Ectodermal cell (in vitro differentiated cells): ENCODE data around the gene ASTN2.

ENCODE experiments used
- H3K27ac ChIP-seq: 2 replicates; pipeline ENCODE4 v1.7.0; 2013; ENCODE audit warnings: mild to moderate bottlenecking, low read depth, low read length; ENCODE audit not compliant: insufficient read depth, poor library complexity, severe bottlenecking
- H3K27me3 ChIP-seq: 2 replicates; pipeline ENCODE4 v1.7.0; 2013; ENCODE audit warnings: mild to moderate bottlenecking, low read length; ENCODE audit not compliant: insufficient read depth, control insufficient read depth, poor library complexity, severe bottlenecking
- H3K36me3 ChIP-seq: one replicate; pipeline ENCODE4 v1.7.0; 2013; ENCODE audit warnings: low read length; ENCODE audit not compliant: control insufficient read depth, insufficient read depth
- H3K4me1 ChIP-seq: one replicate; pipeline ENCODE4 v1.7.0; 2013; ENCODE audit warnings: low read length; ENCODE audit not compliant: control insufficient read depth, insufficient read depth
- H3K4me3 ChIP-seq: 2 replicates; pipeline ENCODE4 v1.7.0; 2013; ENCODE audit warnings: low read depth, low read length, control low read depth; ENCODE audit not compliant: insufficient read depth
- H3K9me3 ChIP-seq: 2 replicates; pipeline ENCODE4 v1.7.0; 2013; ENCODE audit warnings: mild to moderate bottlenecking, low read length, moderate library complexity; ENCODE audit not compliant: control insufficient read depth
- WGBS, 2 experiments: methylation state at CpG; one replicate each; pipeline ENCODE4 v1.1.7; 2013; ENCODE audit warnings: missing lambda C conversion rate in 2 of 2; 5-methylcytosine and 5-hydroxymethylcytosine counted together

ASTN2 gene

DNA sequence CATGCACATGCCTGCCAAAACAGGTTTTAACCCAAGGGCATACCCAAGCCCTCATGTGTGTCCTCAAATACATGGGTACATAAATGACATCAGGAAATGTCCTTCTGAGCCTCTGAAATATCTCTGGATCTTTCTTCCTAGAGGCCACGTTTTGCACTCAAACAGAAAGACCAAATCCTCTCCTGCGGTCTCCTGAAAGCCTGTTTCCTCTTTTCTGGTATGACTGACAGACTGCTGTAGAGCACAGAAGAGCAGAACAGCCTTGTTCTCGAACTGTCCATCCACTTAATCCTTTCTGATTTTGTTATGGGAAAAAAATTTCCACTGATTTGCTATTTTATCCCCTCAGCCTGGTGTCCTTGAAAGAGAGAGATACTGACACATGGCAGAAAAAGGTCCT is 107.2 kb downstream of the ASTN2 start:
- Histone ChIP-seq H3K27me3 (no peaks in the 10 kb centered on the region), H3K4me3 (no peak overlapping the region), H3K36me3 (no peaks in the 10 kb centered on the region), H3K9me3 (no peaks in the 10 kb centered on the region), H3K27ac (no peak overlapping the region), H3K4me1 (no peaks in the 10 kb centered on the region)
- 86 to 87% methylated on average over 3 of the region's 3 CpGs for WGBS, 2 experiments

DNA sequence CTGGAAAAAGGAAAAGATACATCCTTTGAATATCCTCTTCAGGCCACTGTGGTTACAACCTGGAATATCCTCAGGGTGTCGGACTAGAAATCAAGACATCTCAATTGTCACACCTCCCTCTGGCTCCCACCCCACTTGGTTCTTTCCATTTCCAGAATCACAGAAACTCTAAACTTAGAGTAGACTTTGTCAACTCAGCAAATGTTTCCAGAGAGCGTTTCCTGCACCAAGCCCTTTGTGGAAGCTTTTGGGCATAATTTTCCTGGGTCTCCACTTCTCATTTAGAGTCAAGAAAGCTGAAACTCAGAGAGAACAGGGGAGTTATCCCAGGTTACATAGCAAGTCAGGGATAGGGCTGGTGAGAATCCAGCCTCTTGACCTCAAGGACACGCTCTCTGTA is 108.8 kb downstream of the ASTN2 start:
- Histone ChIP-seq H3K27ac (no peak overlapping the region), H3K36me3 (no peaks in the 10 kb centered on the region), H3K27me3 (no peaks in the 10 kb centered on the region), H3K4me3 (no peak overlapping the region), H3K4me1 (no peaks in the 10 kb centered on the region), H3K9me3 (no peaks in the 10 kb centered on the region)
- WGBS, 2 experiments = 94 to 95% methylated on average over 3 of the region's 3 CpGs

DNA sequence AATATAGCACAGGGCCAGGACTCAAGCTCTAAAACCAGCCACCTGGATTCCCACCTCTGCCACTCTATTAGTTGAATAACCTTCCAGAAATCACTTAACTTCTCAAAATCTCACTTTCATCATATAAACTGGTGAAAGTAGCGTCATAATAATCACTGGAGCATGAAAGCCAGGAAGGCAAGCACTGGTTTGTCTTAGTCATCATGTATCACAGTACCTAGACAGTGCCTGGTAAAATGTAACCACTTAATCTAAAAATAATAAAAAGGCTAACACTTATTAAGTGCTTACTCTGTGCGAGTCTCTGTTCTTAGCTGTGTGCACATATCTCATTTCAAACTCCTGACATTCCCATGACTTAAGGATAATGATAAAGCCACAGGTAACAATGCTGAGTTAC is 109.4 kb downstream of the ASTN2 start:
- Histone ChIP-seq H3K27me3 (no peaks in the 10 kb centered on the region), H3K4me1 (no peaks in the 10 kb centered on the region), H3K27ac (no peak overlapping the region), H3K36me3 (no peaks in the 10 kb centered on the region), H3K4me3 (no peak overlapping the region), H3K9me3 (no peaks in the 10 kb centered on the region)
- 92 to 96% methylated on average over 2 of the region's 2 CpGs for WGBS, 2 experiments

DNA sequence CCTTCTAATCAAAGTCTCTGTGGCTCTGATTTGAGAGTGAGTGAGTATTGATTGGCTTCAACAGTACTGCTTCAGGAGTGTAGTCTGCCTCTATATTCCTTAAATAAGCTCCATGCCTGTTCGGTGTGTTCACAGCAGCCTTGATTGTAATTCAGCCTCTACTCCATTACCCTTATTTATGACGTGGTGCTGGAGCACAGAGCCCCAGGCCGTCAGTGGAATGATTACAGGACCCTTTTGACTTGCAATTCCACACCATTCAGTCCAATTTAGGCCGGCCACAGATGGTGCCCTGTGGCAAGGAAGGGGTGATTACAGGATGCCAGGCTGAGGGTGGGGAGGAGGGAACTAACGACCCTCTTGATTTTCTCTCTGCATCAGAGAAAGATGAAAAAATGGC is 110.3 kb downstream of the ASTN2 start:
- H3K4me1 ChIP-seq = no peaks in the 10 kb centered on the region
- H3K36me3 ChIP-seq = no peaks in the 10 kb centered on the region
- 88 to 89% methylated on average over 5 of the region's 5 CpGs for WGBS, 2 experiments
- no peak overlapping the region for H3K27ac ChIP-seq
- no peaks in the 10 kb centered on the region for H3K9me3 ChIP-seq
- H3K27me3 ChIP-seq = no peaks in the 10 kb centered on the region
- no peak overlapping the region for H3K4me3 ChIP-seq

DNA sequence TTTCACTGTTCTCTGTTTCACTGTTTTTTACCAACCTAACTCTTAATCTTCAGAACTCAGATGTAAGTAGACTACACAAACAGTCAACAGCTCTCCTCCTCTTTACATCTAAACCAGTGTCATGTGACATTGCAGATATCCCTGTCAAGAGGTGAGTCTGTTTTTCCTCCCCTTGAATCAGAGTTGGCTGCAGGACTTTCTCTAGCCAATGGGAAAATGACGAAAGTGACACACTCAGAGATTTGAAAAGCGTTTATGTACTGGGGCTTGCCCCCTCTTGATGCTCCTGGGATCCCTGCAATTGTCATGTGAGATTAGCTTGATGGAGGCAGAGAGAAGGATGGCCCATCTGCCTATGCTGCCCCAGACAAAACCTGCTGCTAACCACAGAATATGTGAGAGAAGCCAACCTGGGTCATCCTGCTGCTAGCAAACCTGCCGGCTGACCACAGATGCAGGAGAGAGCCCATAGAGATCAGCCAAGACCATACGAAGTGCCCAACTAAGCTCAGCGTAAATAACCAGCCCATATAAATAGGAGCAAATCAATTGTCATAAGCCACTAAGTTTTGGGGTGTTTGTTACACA is 111.1 kb downstream of the ASTN2 start:
- Histone ChIP-seq H3K4me3 (no peak overlapping the region), H3K27ac (no peak overlapping the region), H3K9me3 (no peaks in the 10 kb centered on the region), H3K4me1 (no peaks in the 10 kb centered on the region), H3K27me3 (no peaks in the 10 kb centered on the region), H3K36me3 (no peaks in the 10 kb centered on the region)
- WGBS, 2 experiments = 89 to 92% methylated on average over 5 of the region's 5 CpGs

DNA sequence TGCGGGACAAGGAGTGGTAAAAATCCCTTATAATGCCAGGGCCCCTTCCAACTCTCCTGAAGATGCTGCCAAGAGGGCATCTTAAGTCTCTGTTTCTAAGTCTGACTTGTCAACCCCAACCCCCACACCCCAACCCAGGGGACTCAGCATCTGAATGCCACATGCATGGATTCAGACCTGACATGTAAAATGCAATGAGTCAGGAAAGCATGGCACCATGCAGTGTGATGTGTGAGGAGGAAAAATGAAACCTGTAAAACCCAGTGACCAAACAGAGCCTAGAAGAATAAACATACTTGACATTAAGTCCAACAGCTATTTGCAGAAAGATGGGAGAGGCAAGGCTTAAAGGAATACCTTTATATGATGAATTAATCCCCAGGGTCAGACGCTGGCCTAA is 112.4 kb downstream of the ASTN2 start:
- H3K27me3 ChIP-seq = no peaks in the 10 kb centered on the region
- H3K4me1 ChIP-seq = no peaks in the 10 kb centered on the region
- 91 to 95% methylated on average over 2 of the region's 2 CpGs for WGBS, 2 experiments
- H3K4me3 ChIP-seq = no peak overlapping the region
- no peaks in the 10 kb centered on the region for H3K36me3 ChIP-seq
- H3K9me3 ChIP-seq = no peaks in the 10 kb centered on the region
- no peak overlapping the region for H3K27ac ChIP-seq

DNA sequence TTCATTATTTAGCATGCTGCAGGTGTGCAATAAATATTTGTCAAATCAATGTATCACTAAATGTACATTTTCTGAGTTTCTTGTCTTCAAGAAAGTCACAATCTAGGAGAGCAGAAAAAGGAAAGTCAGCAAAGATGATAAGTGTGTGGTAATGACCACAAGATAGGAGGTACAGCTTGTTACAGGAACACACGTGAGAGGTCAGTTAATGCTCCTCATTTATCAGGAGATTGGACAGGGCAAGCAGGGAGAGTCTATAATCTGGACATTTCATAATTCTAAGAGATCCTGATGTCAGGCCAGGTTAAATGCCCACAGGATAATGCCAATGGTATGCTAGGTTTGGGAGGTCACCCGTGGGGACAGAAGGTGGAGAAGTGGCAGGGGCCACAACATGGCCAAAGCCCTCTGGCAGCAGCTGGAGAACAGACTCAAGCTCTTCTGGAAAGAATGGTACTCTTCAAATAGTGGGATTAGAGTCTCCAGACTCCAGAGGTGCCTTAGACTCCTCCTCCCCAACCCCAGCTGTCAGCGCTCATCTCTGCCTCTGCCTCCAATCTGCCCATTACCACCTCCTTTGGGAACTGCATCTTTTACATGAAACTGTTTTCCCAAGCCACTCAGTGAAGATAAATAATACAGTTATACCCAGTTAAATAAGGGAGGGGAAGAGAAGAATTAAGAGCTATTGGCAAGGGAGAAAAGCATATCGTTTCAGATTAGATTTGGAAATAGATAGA is 114.3 kb downstream of the ASTN2 start:
- Histone ChIP-seq H3K27me3 (no peaks in the 10 kb centered on the region), H3K4me1 (no peaks in the 10 kb centered on the region), H3K36me3 (no peaks in the 10 kb centered on the region), H3K9me3 (no peaks in the 10 kb centered on the region), H3K27ac (no peak overlapping the region), H3K4me3 (no peak overlapping the region)
- whole genome bisulfite sequencing, 2 experiments = 88 to 91% methylated on average over 3 to 4 of the region's 4 CpGs

DNA sequence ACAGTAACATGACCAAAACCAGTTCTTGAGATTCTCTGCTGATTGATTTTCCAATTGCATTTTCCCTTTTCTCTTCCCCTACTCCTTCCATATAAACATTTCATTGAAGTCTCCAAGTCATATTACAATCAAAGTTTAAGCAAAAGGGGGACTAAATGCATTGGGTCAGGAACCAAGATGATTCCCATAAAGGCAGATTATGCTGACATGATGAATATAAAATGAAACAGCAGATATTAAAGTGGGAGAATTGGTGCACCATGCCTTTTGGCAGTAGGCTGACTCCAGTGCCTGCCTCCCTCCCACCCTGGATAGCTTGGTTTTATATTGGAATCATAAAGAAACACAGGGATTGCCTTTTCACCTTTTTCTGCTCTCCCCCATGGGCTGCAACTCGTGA is 118.4 kb downstream of the ASTN2 start:
- H3K36me3 ChIP-seq = no peaks in the 10 kb centered on the region
- H3K27ac ChIP-seq = no peak overlapping the region
- H3K27me3 ChIP-seq = no peaks in the 10 kb centered on the region
- WGBS, 2 experiments = 85 to 88% methylated on average over 1 of the region's 1 CpG
- no peaks in the 10 kb centered on the region for H3K4me1 ChIP-seq
- no peaks in the 10 kb centered on the region for H3K9me3 ChIP-seq
- H3K4me3 ChIP-seq = no peak overlapping the region

DNA sequence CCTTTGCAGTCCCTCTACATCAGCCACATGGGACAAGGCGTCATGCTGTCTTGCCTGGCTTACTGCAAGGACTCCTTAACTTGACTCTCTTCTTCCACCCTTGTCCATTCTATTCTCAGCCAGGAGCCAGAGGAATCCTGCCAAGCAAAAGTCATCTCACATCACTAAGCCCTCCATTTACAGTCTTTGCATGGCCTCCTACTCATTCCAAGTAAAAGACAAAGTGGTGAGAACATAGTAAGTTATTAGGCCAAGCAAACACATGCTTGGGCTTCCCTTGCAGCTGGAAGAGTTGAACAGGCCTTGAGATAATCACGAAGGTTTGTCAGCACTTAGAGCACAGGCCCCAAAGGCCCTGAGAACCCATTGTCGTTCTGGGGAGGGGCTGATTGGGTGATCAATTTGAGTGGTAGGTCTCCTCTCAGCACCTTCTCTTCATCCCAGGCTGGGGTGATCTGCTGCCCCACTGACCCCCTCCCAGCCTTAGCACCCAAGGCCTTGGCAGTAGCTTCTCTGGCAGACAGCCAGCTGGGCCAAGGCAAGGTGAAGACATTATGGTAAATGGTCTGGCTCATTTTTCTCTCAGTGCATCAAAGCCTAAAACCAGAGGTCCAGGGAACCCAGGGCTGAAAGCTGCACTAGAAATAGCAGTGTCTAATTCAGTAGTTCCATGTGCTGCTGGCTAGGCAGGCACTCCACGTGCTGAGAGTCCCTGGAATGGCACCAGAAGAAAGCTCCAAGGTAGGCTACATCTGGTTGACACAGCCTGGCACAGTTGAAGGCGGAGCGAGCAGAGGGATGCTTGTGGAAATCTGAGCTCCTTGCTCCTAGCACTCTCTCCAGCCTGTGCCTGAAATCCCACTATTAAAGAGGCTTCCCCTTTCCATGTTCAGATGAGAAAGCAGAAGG is 121.4 kb downstream of the ASTN2 start:
- 88 to 89% methylated on average over 6 of the region's 6 CpGs for WGBS, 2 experiments
- Histone ChIP-seq H3K9me3 (no peaks in the 10 kb centered on the region), H3K36me3 (no peaks in the 10 kb centered on the region), H3K27ac (no peak overlapping the region), H3K27me3 (no peaks in the 10 kb centered on the region), H3K4me3 (no peak overlapping the region), H3K4me1 (peaks cover 4% of the 10 kb centered on the region)
